NCI-H1930 (cell line): ENCODE measurements around the gene ZNF587B.
"Not testable (repeated sequence)": the region's sequence is repeated elsewhere in the genome, so short reads cannot be mapped to it uniquely, and the experiment has no call there.

Source experiments
- DNase-seq, 2 experiments: peaks; one replicate each; lab custom pipeline; 2025; lab: John Stamatoyannopoulos, UW

The ZNF587B gene

DNA sequence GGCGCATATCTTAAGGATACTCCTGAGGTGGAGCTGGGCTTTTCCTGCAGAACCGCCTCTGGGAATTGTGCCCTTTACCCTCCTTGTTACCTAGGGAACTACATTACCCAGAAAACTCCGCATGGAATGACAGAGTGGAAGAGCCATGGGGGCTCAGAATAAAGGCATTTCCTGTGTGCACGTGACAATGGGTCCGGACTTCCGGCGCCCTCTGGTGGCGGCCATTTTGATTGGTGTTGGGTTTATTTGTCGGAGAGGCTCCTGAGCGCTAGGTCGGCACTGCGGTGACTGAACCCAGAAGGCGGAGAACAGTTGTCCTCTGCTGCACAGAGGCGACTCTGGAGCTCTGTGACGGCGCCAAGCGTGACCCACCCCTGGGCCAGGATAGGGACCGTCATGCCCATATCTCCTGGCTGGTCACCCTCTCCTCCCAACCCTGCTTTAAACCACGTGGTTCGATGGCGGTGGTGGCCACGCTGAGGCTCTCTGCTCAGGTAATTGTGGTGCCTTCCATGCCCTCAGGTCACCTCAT is at the start of gene ZNF587B:
Gene ZNF587B, plus strand, starts transcription at position 229 of the 532 bp plus-strand sequence. Its CDS starts 230 bp downstream, at position 459.
- DNase-seq = peak; percentile 29 to 40

DNA sequence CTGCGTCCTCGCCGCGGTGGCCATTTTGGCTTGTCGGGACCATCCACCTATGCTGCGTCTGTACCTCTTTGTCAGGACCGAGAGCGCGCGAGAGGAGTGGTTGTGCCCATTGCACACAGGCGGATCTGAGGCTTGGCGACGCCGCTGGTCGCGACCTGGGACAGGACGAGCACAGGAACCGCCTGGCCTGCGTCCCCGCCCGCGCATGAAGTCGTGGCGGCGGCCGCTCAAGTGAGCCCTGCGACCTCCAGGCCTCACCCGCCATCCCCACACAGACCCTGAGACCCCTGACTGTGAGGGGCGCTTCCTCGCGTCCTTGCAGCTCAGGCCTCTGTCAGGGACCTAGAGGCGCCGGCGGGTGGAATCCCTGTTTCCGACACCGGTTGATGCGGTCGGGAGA is 43.8 kb upstream of the ZNF587B start:
- no peak for DNase-seq

DNA sequence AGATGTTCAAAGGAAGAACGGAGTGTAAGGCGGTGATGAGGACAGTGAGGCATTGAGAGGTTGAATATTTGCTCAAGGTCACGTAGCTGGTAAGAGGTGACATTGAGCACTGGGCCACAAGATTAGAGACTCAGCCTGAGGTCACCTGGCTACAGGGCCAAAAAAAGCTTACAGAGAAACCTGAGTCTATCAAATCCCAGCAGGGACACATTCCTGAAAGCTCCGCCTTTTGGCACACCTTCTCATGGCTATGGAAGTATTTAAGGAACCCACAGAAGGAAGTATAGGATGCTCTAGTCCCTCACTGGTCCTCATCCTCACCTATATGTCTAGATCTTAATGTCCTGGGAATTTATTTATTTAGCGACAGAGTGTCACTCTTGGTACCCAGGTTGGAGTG is 43.2 kb upstream of the ZNF587B start:
- DNase-seq = no peak

DNA sequence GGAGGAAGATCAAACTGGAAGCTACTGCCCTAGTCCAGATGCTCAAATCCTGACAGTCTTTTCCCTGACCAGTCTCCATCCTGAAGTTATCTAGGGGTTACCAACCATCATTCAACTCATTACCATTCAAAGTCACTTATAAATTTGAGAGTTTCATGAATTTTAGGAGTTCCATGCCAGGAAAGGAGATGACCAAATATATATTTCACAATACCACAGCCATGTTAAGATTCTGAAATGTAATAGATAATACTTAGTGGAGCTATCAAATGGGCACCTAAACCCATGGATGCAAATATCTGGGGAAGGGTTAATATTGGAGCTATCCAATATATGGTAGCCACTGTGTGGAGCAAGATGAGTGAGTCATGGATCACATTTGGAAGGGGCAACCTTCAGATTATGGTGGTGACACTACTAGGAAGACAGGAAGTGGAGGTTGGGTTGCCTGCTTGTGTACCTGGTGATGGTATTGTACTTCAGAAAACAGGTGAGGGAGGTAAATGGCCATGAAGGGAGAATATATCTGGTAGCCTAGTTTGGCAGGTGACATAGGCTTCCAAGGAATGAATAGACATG is 41.9 kb upstream of the ZNF587B start:
- DNase-seq = no peak

DNA sequence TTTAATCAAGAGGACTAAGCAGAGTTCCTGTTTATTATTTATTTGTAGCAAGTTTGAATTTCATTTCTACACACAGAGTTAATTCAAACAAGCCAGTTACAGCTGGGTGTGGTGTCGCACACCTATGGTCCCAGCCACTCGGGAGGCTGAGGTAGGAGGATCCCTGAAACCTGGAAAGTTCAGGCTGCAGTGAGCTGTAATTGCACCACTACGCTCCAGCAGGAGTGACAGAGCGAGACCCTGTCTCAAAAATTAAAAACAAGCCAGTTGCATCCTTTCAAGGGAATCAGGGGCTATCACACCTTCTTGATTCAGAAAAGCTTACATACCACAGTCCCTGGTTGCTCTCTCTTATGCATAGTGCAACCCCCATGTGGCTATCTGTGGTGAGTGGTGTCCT is 40.8 kb upstream of the ZNF587B start:
- DNase-seq = no peak

DNA sequence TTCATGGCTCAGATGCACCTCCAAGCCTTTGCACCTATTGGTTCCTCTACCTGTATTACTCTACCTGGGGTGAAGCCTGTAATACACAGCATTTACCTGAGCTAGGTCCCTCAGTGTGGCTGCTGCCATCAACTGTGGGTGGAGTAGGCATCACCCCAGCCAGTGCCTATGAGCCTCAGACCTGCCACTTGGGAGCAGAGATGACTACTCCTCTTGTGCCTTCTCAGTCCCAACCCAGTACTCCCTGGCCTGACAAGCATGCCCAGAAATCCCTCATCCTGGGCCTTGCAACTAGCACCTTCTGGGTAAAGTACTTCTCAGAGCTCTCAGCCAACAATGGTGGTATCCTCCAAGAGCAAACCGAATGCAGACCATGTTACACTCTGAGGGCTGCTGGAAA is 33.5 kb upstream of the ZNF587B start:
- DNase-seq = not testable (repeated sequence)

DNA sequence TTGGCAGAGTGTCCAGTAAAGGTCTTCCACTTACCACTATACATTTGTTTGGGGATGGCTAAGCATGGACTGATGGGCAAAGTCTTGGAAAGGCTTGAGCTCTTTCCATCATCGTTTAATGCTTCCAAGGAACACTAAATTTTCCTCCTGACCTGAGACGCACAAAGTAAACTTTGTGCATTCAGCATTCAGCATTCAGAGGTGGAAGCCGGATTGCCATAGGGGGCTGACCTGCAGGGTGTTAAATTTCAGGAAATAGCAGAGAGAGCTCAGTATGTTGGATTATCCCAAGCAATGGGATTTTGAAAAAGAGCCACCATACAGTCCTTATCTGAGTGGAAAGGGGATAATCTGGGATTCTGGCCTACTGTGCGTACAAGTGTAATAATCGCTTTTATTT is 29.4 kb upstream of the ZNF587B start:
- no peak for DNase-seq

DNA sequence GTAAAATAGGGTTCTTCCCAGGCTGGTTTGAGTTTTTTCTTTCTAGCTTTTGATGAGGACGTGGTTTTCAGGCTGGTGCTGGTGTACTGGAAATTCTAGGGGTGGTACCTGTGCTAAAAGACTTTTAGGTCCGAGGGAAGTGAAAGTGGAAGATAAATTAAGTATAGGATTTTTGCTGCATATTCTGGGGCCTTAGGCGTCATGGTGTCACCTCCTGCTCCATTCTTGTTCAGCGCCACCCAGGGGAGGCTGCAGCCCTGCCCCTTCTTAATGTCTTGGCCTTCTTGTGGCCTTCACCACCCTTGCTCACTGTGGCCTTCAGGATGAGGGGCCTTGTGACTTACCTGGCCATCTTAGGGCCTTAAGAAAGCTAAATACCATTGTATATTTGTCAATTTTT is 27.8 kb upstream of the ZNF587B start:
- no peak for DNase-seq

DNA sequence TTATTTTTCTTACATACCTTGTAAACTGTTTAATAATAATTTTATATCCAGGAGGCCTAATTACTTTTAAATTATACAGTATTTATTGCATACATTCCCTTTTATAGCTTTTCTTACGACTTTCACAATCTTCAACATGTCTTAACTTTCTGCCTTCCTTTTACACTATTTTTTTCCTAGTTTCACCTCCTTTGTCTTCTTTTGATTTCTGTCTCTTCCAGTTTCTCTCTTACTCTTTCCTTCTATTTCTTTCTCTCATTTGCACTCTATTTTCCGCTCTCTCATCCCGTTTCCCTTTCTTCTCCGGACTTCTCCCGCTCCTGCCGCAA is 26.9 kb upstream of the ZNF587B start:
- DNase-seq = no peak

DNA sequence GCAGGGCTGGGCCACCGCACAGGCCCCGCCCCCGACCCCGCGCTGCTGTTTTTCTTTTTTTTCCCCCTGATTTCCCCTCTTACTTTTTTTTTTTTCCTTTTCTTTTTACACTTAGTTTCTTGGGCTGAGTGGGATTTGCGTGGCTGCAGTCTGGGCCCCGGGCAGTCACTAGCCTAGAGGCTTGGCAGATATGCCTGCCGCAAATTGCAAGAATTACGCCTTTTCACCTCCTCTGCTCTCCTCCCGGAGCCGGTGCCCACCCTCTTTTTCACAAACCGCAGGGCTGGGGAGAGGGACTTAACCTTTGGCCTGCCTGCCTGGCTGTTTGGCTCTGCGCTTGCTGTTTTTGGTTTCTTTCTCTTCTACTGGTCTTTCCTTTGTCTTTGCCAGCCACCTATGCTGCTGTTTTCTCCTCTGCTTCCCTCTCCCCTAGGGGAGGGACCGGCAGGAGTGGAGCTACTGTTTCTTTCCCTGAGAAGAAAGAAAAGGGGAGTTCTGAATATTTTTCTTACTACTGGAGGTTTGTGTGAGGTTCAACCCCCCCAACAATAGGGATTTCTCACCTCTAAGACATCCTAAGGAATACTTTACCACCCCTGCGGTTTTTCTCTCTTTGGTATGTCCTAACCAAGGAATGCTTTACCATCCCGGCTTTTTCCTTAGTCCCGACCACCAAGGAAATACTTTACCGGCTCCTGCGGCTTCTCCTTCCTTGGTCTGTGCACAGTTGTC is 26.3 kb upstream of the ZNF587B start:
- no peak for DNase-seq

DNA sequence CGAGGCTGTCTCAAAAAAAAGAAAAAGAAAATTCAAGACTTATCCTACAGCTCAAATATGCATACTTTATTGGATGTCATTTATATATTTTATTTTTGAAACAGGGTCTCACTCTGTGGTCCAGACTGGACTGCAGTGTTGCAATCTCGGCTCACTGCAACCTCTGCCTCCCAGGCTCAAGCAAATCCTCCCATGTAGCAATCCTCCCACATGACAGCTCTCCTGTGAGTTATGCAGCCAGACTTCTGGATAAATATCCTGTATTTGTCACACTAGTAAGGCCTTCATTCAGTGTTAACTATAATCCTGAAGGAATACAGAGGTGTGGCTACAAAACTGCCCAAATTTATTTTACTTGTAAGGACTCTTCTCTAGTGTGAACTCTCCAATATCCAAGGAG is 22.6 kb upstream of the ZNF587B start:
- no peak for DNase-seq

DNA sequence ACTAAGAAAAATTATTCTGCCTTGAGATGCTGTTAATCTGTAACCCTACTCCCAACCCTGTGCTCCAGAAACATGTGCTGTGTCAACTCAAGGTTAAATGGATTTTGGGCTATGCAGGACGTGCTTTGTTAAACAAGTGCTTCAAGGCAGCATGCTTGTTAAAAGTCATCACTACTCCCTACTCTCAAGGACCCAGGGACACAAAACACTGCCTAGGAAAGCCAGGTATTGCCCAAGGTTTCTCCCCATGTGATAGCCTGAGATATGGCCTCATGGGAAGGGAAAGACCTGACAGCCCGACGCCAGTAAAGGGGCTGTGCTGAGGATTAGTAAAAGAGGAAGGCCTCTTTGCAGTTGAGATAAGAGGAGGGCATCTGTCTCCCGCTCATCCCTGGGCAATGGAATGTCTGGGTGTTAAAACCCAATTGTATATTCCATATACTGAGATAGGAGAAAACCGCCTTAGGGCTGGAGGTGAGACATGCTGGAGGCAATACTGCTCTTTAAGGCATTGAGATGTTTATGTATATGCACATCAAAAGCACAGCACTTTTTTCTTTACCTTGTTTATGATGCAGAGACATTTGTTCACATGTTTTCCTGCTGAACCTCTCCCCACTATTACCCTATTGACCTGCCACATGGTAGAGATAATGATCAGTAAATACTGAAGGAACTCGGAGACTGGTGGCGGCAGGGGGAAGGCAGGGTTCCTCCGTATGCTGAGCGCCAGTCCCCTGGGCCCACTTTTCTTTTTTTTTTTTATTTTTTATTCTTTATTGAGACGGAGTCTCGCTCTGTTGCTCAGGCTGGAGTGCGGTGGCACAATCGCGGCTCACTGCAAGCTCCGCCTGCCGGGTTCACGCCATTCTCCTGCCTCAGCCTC is 19.4 kb upstream of the ZNF587B start:
- DNase-seq = not testable (repeated sequence)

DNA sequence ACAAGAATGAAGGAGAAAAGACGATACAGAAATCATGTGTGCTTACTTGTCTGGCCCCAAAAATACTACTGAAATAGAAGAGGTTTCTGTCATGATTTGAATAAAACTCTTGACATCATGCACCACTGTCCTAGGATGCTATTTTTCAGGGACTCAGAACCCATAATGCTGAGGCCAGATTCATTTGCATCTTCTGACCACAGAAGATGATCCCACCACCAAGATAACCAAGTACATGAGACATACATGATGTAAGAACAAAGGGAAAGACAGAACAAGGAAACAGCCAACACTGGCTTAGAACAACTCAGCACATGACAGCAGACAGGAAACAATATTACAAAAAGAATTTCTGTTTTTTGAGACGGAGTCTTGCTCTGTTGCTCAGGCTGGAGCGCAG is 17.9 kb upstream of the ZNF587B start:
- DNase-seq = no peak

DNA sequence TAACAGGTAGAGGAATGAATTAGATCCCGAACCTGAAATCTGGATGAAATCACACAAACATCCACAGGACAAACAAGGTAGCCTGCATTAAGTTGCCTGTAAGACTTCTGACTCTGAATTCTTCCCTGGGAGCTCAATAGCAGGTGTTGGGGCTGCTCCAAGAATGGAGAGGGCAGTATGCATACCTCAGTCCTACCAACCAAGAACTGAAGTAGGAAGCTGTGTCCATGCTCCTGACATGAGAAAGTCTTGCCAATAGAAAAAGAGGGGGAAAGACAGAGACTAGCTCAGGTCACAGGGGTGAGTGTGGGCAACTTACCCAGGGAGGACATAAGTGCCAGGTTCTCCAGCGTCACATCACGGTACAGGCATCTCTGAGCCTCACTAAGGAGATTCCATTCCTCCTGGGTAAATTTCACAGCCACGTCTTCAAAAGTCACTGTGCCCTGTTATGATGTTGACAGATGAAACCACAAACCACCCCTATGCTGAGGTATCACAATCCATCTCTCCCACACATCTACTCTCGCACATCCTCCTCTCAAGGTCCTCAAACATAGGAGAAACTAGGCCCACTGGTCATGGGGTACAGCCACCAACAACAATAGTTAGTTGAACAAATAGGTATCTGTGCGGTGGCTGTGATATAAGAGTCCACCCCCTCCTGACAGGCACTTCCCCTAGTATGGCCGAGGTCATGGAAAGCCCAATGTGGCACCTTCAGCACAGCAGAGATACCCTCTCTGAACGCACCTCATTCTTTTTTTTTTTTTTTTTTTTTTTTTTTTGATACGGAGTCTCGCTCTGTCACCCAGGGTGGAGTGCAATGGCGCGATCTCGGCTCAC is 16.9 kb upstream of the ZNF587B start:
- DNase-seq = not testable (repeated sequence)

DNA sequence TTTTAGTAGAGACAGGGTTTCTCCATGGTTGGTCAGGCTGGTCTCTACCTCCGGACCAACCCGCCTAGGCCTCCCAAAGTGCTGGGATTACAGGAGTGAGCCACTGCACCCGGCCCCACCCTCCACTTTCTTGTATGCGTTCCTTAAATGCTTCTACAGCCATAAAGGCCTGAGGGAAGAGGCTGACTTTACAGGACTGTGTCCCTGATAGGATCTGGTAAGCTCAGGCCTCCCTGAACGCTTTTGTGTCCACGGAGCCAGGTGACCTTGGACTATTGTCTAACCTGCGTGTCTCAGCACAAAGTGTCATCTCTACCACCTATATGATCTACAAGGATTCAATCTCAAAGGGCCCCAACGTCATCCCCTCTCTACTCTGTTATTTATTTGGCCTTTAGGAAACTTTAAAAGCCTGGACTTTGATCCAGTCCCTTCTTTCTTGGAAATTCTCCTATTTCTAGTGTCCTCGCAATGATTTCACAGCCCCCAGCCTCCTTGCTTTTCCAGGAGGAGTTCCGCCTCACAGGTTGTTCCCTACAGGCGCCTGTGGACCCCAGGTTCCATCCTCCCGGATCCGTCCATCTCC is 16.1 kb upstream of the ZNF587B start:
- DNase-seq = no peak

DNA sequence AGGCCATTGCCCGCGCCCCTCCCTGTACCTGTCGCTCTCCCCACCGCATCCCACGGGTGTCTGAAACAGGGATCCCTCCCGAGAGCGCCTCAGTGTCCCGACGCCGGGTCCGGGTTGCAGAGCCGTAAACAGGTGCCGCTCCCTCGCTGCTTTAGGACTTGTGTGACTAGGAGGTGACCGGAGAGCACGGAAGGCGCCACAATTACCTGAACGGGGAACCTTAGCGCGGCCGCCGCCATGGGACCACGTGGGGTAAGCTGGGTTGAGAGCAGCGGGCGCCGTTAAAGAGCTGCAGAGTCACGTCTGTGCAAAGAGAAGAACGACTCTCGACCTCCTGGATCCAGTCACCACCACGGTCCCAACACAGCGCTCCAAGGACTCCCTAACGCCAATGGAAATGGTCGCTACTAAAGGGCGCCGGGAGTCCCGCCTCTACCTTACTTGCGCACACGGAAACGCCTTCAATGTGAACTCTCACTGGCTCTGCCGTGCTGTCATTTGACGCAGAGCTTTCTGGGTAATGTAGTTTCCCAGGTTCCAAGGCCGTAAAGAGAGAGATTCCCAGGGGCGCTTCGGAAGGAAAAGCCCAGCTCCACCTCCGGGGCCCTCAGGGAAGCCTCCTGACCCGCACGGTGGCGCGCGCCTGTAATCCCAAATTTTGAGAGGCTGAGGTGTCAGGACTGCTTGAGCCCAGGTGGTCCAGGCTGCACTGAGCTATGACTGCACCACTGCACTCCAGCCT is 15.4 kb upstream of the ZNF587B start, which contains the start of gene ZNF552:
Gene ZNF552, minus strand, starts transcription at position 409 of the 742 bp plus-strand sequence. Its CDS starts 170 bp downstream, at position 239.
- DNase-seq = peak; percentile 92 to 94

DNA sequence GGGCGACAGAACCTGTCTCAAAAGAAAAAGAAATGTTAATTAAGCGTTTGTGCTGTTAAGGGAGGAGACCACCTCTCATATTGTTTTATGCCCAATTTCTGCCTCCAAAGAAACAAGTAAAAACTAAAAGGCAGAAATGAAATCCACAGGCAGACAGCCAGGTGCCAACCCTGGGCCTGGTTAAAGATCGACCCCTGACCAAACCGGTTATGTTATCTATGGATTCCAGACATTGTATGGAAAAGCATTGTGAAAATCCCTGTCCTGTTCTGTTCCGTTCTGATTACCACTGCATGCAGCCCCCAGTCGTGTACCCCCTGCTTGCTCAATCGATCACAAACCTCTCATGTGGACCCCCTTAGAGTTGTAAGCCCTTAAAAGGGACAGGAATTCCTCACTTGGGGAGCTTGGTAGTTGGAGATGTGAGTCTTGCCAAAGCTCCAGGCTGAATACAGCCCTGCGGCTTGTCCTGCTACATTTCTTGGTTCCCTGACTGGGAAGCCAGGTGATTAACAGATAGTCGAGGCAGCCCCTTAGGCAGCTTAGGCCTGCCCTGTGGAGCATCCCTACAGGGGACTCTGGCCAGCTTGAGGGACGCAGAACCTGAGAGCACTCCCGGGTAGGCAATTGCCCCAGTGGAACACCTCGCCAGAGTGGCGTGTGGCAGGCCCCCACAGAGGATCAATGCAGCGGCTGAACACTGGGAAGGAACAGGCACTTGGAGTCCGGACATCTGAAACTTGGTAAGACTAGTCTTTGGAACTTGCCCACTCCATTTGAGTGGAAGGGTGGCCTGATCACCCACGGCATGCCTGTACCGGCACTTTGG is 14.6 kb upstream of the ZNF587B start:
- no peak for DNase-seq

DNA sequence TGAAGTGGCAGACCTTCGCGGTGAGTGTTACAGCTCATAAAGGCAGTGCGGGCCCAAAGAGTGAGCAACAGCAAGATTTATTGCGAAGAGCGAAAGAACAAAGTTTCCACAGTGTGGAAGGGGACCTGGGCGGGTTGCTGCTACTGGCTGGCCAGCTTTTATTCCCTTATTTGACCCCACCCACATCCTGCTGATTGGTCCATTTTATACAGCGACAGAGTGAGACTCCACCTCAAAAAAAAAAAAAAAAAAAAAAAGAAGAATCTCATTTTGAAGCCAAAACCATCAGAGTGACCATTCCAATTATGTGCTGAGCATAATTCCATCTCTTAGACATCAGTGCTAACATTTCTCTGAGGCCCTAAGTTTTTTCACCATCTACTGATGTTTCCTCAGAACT is 13.4 kb upstream of the ZNF587B start:
- DNase-seq = no peak

DNA sequence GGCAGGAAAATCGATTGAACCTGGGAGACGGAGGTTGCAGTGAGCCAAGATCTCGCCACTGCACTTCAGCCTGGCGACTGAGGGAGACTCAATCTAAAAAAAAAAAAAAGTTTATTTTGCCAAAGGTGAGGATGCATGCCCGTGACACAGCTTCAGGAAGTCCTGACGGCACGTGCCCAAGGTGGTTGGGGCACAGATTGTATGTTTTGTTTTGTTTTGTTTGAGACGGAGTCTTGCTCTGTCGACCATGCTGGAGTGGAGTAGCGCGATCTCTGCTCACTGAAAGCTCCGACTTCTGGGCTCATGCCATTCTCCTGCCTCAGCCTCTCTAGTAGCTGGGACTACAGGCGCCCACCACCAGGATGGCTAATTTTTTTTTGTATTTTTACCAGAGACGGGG is 12.1 kb upstream of the ZNF587B start:
- DNase-seq = no peak

DNA sequence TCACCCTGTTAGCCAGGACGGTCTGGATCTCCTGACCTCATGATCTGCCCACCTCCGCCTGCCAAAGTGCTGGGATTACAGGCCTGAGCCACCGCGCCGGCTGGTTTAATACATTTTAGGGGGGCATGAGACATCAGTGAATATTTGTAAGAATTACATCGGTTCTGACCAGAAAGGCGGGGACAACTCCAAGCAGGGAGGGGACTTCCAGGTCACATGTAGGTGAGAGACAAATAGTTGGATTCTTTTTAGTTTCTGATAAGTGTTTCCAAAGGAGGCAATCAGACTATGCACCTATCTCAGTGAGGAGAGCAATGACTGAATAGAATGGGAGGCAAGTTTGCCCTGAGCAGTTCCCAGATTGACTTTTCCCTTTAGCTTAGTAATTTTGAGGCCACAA is 11.7 kb upstream of the ZNF587B start:
- no peak for DNase-seq
